HG02973 (cell line): ENCODE measurements around the gene ABR.
"Not testable (repeated sequence)": the region's sequence is repeated elsewhere in the genome, so short reads cannot be mapped to it uniquely, and the experiment has no call there.

ENCODE experiments used
- ATAC-seq: cut with Tn5 transposase; IDR thresholded peaks from one replicate; pipeline ENCODE4 v1.9.1; 2021; ENCODE audit warnings: moderate library complexity; ENCODE audit not compliant: unreplicated experiment

ABR gene

DNA sequence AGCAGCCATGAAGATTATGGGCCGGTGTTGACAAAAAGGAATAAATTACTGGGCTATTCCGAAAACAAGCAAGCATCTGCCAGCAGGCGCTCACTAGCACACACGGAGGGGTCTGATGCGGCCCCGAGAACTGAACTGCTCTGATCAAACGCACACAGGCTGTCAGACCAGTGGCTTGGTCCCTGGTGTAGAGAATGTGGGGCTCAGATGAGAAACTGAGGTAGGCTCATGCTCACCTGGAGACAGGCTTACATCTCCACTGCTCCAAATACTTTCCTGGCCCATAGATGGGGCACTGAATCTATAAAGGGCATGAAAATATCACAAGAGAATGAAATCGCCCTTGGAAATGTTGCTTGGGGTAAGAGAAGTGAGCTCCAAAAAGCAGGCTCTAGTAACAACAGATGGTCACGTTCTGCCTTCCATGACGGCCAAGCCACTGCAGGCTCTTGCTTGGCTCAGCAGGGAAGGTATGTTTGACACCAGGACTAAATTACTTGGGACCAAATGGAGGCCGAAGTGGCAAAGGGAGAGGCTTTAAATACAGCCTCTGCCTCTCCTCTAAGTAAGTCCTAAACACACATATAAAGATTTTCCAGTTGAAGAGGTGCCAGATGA is 5.4 kb downstream of the ABR start:
- ATAC-seq = no peak

DNA sequence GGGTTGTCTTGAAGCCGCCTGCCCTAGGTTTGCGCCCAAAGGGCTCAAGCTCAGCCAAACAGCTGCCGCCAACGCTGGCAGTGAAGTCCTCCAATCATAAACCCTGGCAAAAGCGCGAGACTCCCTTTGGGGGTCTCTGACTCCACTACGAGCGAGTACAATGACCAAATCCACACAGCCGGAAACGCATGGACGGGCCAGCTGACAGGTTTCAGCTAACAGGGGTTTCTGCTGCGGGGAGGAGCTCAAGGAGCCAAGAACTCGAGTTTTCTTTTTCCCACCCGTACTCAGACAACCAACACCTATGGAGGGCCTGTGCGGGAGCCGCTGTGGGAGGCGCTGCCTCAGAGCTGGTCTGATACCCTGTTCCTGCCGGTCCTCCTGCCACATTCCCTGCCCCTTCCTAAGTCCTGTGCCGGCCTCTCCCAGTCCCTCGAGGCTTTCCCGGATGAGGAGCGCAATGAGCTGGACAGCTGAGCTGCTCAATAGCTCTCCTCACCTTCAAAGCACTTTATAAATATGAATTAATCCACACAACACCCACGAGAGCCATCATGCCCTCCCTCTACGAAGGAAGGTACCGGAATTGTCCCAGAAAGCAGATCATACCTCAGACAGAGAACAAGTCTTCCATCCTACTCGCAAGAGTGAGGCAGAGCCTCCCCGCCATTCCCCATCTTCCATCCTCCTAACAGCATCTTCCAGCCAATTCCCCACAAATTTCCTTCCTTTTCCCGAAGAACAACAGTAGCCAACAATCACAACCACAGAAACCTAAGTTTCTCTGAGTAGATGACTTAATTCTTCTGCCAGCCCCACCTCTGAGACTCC is 6.1 kb downstream of the ABR start:
- ATAC-seq = no peak

DNA sequence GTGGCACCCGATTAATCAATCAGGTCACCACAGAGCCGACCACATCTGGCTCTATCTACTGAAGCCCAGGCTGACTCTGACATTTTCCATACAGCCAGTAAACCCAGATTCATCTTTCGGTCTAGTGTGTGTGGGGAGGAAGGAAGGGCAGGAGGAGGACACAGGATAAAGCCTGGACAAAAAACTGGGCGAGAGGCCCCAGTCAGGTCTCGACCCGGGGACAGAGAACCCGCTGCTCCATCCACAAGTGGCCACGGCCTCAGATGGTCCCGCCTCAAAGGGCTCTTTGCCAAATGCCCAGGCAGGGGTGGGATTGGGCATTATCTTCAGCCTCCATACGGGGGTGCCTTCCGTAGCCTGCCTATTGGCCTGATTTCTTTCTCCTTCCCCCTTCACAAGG is 7.8 kb downstream of the ABR start:
- no peak for ATAC-seq

DNA sequence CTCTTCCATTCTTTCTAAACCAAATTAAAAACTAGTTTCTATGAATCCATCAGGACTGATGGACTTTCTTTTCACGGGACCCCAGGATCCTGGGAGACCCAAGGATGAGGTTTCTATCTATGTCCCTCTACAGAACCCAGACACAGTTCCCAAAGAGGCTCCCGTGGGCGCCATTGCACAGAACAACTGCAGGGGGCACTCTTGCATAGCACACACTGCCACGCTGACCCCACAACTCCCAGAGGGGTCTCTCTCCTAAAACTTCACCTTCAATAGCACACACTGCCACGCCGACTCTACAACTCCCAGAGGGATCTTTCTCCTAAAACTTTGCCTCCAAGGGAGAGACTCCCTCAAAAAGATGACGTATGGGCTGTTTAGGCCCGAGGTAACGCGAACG is 9.0 kb downstream of the ABR start:
- ATAC-seq = no peak

DNA sequence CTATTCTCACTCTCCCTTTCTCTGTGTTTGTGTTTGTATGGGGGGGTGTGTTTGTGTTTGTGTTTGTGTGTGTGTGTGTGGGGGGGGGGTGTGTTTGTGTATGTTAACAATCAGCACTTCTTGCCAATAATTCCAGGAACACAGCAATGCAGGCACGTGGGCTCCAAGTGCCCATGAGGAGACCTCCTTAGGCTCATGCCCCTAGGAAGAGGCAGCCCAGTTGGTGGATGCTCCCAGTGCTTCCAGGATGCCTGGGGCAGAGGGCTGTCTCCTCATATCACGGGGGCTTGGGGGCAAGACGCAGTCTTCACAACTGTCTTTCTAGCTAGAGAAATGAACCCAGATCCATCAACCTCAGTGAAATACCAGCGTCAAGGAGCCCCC is 9.9 kb downstream of the ABR start:
- no peak for ATAC-seq

DNA sequence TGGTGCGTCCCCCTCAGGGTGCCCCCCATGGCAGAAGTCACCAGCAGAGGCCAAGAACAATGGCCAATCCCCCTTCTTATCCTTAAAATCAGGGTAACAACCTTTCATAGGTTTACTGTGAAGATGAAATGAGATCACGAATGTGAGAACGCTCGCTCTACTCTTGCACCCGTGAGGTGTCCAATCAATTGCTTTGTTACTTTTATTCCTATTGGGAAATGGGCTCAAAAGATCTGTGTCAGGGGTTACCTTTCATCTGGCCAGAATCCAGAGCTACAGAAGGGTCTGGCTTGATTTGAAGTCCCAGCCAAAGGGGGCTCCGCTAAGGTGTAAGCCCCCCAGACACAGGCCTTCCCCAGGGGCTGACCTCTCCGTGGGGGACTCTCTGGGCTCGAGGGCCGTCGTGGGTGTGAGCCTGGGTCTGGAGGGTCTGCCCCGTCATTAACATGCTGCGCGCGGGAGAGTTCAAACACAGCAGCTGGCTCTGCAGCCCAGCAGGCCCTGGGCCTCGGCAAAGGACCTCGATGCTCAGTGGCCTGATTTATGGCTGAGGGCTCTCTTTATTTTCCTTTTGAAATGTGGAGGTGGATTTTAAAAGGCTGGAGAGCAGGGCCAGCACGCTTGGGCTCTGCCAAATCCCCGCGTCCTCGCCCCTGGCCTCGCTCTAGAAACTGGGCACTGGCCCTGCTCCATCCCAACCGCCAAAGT is 10.4 kb downstream of the ABR start:
- ATAC-seq = no peak

DNA sequence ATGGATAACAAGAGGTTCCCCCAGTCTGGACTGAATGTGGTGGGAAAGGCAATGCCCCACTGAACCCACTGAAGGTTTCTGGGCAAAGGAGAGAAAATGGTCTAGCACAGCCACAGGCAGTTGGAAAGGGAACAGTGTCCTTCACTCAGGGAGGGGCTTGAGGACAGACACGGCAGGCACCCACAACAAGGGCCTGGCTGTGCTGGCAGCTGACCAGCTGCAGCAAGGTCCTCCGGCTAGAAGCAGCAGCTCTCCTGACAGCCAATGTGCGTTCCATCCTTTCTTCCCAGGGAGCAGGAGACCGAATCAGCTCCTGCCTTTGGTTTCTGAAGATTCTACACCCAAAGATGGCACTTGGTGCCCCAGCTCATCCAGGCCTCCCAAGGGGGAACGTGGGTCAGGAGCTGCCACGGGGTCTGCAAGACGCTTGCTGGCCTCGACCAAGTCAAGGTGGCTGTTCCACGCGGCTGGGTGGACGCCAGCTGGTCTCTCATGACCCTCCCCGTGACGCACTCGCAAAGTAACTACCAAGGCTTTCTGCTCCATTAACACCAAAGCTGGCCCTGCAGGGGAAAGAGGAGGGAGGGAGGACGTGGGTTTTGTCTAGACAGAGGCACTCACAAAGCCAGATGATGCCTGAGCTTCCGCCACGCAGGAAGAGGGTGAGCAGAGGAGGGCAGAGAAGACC is 11.1 kb downstream of the ABR start:
- ATAC-seq = no peak

DNA sequence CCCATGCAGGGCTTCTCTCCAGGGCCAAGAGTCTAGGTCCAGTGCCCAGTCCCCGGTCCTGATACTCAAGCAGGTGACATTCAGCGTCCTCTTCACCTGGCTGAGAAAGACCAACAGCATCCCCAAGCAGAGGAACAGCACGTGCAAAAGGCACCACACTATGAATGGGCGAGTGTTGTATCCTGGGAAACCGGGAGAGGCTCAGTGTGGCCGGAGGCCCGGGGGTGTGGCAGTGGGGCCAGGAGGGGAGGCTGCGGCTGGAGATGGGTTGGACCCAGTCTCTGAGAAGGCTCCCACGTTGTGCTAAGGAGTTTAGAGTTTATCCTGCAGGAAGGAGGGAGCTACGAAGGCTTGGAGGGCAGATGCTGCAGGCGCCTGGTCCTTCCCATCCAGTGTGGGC is 13.5 kb downstream of the ABR start:
- no peak for ATAC-seq

DNA sequence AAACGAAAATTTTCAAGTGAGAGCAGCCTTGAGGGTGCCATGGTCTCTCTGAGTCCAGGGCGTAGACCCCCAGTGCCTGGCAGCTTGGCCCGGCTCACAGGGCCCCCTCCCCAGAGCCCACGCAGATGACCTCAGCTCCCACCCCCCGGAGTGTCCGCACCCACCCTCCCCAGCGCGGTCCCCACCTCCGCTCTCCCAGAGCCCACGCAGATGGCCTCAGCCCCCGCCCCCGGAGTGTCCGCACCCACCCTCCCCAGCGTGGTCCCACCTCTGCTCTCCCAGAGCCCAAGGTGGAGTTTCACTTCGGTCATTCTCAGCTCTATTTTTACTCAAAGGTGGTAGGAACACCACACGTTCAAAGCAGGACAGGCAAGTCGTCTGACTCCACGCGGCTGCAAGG is 13.9 kb downstream of the ABR start:
- ATAC-seq = no peak

DNA sequence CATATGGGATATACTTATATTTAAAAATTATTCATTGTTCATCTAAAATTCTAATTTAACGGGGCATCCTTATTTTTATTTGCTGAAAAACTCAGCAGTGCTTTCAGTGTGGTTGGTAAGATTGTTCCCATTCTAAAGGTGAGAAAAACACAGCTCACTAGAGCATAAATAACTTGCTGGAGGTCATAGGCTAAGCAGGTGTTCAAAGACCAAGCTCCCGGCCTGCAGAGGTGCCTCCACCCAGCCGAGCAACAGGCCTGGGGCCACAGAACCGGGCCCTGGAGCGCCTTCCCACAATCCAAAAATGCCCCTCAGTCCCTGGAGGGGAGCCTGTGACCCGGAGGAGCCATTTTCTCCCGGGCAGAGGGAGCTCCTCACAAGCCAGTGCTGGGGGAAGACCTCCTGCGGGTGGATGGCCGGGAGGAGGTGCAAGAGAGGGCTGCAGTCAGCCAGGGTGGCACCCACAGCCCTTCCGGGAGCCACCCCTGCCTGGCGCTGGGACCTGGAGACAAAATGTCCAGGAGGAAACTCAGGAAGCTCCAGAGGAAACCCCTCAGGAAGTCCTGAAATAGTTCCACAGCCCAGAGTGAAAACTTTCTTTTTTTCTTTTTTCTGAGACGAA is 14.7 kb downstream of the ABR start:
- ATAC-seq = no peak

DNA sequence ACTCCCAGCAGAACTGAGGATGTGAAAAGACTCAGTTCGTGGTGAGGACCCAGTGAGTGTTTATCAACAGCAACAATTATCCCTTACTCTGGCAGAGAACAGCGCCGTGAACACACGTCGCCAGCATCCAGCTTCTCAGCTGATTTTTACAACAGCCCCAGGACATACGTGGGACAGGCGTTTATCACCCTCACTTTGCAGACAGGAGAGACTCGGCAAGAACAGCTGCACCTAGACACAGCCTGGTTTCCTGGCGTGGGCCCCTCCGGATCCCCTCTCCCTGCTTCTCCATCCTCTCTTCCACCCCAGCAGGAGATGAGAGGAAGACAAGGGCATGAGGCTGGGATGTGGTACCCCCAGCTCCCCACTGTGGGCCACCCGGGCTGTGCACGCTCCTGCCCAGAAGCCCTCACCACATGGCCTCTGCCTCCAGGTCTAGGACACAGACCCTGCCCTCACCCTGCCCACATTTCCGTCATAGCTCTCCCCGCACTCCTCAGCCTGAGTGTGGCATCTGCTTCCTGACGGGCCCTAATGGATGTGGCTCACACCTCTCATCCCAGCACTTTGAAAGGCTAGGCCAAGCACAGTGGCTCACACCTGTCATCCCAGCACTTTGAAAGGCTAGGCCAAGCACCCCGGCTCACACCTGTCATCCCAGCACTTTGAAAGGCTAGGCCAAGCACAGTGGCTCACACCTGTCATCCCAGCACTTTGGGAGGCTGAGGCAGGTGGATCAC is 17.5 kb downstream of the ABR start:
- no peak for ATAC-seq

DNA sequence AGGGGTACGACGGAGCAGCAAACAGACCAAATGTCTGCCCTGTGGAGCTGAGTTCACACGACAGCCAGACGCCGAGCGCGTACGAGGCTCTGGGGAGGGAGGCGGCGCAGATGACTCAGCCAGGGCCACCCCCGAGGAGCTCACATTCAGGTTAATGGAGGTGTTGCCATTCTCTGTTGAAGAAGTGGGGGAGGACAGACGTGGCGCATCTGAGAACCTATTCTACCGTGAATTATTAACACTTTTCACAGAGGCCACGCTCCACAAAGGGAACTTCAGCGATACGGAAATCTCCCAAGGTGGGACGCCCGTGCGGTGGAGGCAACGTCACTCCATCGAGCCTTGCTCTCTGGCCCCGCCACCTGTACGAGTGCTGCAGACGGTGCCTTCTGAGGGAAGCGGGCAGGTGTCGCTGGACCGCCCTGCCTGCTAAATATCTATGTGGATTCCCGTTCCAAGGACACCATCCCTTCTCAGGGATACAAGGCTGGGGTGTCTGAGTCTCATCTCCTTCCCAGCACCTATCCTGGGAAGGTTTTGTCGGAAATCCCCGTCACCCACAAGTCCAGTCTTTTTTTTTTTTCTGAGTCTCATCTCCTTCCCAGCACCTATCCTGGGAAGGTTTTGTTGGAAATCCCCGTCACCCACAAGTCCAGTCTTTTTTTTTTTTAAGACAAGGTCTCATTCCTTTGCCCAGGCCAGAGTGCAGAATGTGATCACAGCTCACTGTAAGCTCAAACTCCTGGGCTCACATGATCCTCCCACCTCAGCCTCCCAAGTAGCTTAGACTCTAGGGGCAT is 19.0 kb downstream of the ABR start:
- ATAC-seq = no peak

DNA sequence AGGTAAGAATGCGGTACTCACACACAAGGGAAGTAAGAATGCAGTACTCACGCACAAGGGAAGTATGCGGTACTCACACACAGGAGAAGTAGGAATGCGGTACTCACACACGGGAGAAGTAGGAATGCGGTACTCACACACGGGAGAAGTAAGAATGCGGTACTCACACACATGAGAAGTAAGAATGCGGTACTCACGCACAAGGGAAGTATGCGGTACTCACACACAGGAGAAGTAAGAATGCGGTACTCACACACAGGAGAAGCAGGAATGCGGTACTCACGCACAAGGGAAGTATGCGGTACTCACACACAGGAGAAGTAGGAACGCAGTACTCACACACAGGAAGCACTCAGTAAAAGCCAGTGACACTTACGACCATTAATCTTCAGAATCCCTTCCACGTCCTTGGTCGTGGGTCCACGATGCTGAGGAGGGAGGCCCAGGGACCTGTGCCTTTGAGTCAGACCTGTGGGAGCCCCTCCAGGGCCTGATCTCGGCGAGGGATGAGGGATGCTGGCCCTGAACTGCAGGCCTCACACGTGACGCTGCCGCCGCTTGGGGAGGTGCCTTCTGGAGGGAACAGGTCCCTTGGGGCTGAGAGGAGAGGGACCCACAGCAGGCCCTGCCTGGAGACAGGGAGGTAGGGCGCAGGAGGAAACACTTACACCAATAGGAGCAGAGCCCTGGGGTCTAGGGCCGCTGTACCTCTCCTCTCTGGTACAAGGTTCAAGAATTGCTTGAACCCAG is 20.2 kb downstream of the ABR start:
- no peak for ATAC-seq

DNA sequence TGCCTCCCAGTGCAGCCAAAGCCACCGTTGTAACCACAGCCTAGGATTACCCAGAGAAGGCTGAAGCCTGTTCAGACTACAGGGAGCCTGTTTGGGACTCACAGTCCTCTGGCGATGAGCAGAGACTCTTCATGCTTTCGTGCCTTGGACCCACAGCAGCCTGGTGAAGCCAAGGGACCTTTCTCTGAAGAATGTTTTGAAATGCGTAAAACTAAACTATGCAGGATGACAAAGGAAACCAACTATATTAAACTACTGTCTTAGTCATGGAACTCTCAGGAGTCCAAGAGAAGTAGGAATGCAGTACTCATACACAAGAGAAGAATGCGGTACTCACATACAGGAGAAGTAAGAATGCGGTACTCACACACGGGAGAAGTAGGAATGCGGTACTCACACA is 20.9 kb downstream of the ABR start:
- ATAC-seq = no peak

DNA sequence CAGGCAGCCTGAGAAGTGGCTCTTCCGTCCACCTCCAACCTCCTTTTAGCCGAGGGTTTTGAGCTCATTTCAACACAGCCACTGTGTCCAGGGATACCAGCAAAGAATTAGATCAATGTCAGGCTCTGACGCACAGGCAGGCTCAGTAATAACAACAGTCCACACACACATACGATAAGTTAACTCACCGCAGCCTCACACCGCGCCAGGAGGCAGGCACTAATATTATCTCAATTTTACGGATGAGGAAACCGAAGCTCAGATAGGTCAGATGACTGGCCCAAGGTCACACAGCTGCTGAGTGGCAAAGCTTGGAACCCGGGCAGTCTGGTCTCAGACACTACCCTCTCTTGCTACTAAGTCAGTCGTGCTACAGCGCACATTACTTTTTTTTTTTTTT is 22.9 kb downstream of the ABR start:
- ATAC-seq = no peak

DNA sequence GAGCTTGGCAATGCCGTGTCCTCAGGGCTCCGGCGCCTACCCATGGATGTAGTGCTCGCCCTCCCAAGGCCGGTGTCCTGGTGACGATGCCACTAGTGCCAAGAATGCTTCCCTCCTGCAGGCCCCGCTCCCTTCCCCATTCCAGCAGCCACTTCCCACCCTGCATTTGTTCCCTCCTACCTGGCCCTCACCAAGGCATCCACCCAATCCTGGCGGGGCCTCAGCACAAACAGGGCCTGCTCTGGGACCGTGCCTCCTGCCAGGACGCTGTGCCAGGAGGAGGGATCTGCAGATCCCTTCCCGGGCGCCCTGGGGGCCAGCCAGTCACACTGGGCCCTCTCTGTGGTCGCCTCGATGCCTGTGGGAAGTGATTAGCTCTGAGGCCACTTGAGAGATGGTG is 25.1 kb downstream of the ABR start:
- no peak for ATAC-seq

DNA sequence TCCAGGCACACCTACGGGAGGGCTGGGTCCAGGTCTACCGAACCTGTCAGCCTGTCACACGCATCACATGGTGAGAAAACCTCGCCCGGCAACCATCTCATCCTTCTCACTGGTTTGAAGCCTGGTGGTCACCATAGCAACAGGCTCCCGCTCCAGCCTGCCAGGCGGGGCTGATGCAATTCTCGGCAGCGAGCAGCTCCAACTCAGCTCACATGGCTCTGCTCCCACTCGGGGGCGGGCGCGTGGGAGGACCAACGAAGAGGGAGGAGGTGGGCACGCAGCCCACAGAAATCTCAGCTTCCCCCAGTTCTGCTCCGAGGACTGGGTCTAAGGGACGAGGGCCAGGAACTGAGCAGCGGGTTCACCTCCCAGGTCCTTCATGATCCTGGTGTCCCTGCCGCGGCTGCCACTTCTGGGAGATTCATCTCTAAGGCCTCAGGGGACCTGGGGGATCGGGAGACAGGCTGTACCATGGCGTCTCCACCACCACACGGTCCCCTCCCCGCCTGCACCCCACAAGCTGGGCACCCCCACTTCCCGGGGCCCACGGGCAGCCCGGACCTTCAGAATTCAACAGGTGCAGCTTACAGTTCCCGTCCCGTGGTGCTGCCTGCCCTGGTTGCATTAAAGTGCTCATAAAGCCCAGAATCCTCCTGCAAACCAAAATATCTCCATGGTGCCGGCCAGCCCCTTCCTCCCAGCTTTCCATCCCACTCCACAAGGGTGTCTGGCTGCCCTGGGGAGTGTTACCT is 25.8 kb downstream of the ABR start:
- no peak for ATAC-seq

DNA sequence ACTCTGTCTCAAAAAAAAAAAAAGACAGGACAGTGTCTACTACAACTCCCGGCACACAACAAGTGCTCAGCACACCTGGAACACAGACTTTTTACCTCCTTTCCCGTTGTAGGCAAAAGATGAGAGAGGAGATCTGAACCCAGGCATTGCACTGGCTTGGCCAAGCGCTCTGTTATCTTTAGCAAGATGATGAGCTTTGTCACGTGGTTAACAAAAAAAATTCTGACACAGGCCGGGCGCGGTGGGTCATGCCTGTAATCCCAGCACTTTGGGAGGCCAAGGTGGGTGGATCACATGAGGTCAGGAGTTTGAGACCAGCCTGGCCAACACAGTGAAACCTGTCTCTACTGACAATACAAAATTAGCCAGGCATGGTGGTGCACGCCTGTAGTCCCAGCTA is 27.2 kb downstream of the ABR start:
- ATAC-seq = not testable (repeated sequence)
